Fibroblast of pulmonary artery (primary cell): ENCODE measurements around the gene ENPP6.
"Not testable (repeated sequence)": the region's sequence is repeated elsewhere in the genome, so short reads cannot be mapped to it uniquely, and the experiment has no call there.

Experiments used
- DNase-seq: peaks from one replicate; pipeline ENCODE4 v3.0.0-alpha.2; 2010; ENCODE audit warnings: low read depth
- H3K4me3 ChIP-seq: replicated peaks from 2 replicates; pipeline ENCODE4 v1.5.1; 2011; ENCODE audit warnings: low read depth, mild to moderate bottlenecking, control low read depth, low read length, moderate library complexity
- CTCF ChIP-seq: IDR thresholded peaks from 2 replicates; pipeline ENCODE4 v1.5.1; 2011; ENCODE audit warnings: mild to moderate bottlenecking, control low read depth, low read length, inconsistent platforms; ENCODE audit errors: missing control alignments

Gene ENPP6

GRCh38 chr4:184228056-184228705, 10.5 kb upstream of the ENPP6 start:
- no peak for DNase-seq
- H3K4me3 ChIP-seq: no peak overlapping the region
- no peak for TF ChIP-seq CTCF

- no peak for TF ChIP-seq CTCF
- no peak overlapping the region for H3K4me3 ChIP-seq
- DNase-seq: no peak
Measured at GRCh38 chr4:184216515-184216914, 1.2 kb downstream of the ENPP6 start.

- no peak for TF ChIP-seq CTCF
- no peak overlapping the region for H3K4me3 ChIP-seq
- no peak for DNase-seq
Measured at GRCh38 chr4:184215709-184216328, 1.9 kb downstream of the ENPP6 start.

DNA sequence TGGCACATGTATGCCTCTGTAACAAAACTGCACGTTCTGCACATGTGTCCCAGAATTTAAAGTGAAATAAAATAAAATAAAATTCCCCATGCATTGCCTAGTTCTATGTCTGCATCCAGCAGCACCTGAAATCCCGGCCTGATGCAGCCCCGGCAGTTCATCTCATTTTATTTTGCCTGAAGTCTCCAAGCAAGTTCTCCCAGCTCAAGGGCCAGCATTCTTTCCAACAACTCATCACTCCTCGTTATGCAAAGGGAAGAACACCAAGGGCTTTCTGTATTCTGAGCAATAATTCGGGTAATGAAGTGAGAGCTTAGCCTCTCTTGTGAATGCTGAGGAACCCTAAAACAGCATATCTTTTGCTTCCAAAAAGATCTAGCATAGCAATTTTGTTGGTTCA, 2.7 kb downstream of the ENPP6 start:
- H3K4me3 ChIP-seq: no peak overlapping the region
- no peak for TF ChIP-seq CTCF
- no peak for DNase-seq

- H3K4me3 ChIP-seq, DNase-seq: not testable (repeated sequence)
Measured at GRCh38 chr4:184207734-184208607, 9.7 kb downstream of the ENPP6 start.

- DNase-seq: no peak
- no peak for TF ChIP-seq CTCF
- no peak overlapping the region for H3K4me3 ChIP-seq
Measured at GRCh38 chr4:184205243-184205642, 12.4 kb downstream of the ENPP6 start.

DNA sequence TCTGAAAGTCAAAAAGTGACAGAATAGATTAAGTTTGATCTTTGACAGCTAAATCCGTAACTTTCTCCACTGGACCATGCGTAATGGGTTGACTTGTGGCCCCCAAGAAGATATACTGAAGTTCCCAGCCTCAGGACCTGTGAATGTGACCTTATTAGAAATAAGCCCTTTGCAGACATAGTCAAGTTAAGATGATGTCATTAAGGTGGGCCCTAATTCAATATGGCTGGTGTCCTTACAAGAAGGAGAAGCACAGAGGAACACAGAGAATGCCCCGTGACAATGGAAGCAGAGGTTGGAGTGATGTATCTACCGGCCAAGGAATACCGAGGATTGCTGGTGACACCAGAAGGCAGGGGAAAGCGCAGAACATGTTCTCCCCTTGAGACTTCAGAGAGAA, 14.4 kb downstream of the ENPP6 start:
- no peak for DNase-seq
- H3K4me3 ChIP-seq: no peak overlapping the region
- no peak for TF ChIP-seq CTCF
